GM23338 (cell line): ENCODE results near the gene DHRSX.

ENCODE experiments used
- CREB1 ChIP-seq: fragments of 250-450 bp; sonication (Bioruptor Pico); IDR thresholded peaks from 2 replicates; pipeline ENCODE4 v1.5.0; 2020; ENCODE audit warnings: low read depth, mild to moderate bottlenecking, moderate library complexity
- CTCF ChIP-seq, 2 experiments: fragments of 200-600 bp in 1 of 2; sonication (generic) in 1 of 2; conservative IDR thresholded peaks; 2 replicates each; pipeline versions ENCODE4 v1.5.1 to v1.6.1; 2016 to 2017; ENCODE audit warnings: antibody characterized with exemption in 2 of 2, low read depth in 2 of 2, mild to moderate bottlenecking in 2 of 2, moderate library complexity in 1 of 2
- EZH2 ChIP-seq: fragments of 200-600 bp; sonication (generic); IDR thresholded peaks from one replicate; pipeline ENCODE4 v1.8.0; 2017; ENCODE audit warnings: antibody characterized with exemption, mild to moderate bottlenecking, low read depth; ENCODE audit not compliant: unreplicated experiment
- REST ChIP-seq: IDR thresholded peaks from one replicate; pipeline ENCODE4 v1.6.1; 2018; ENCODE audit warnings: antibody characterized with exemption; ENCODE audit not compliant: unreplicated experiment

- TF ChIP-seq CREB1 (CRISPR knock-in tag) (no peak), CTCF (conservative IDR thresholded peaks at IDR 0.05; ENCODE audit: low read depth in 2 of 2) (no peak), EZH2 (no peak), REST (no peak)
Observed at GRCh38 chrX:2177541-2177940, 323.2 kb downstream of the DHRSX start.
